ENCODE results near the gene ABCF3.

The ABCF3 gene

GRCh38 chr3:184186184-184186901 is at the start of gene ABCF3:
Gene ABCF3, plus strand, starts transcription at chr3:184186199. Its CDS starts 9 bp downstream, at chr3:184186208.
- DNase-seq (ENCODE audit: low spot score) (no peak), ATAC-seq (ENCODE audit: low read depth) (peak; percentile 30)
- no peaks in the 10 kb centered on the region for H3K9me3 ChIP-seq (ENCODE audit: severe bottlenecking)
- peak within 1 kb of the TSS; percentile 61 for H3K27ac ChIP-seq (ENCODE audit: poor library complexity, severe bottlenecking)
- H3K4me3 ChIP-seq (ENCODE audit: severe bottlenecking): peak within 1 kb of the TSS; percentile 76
- no peaks in the 10 kb centered on the region for H3K27me3 ChIP-seq (ENCODE audit: insufficient read depth, poor library complexity, severe bottlenecking)
- no peak for TF ChIP-seq CTCF (IDR thresholded peaks at IDR 0.05; ENCODE audit: poor library complexity, severe bottlenecking)
- peaks cover 3% of the 10 kb centered on the region for H3K4me1 ChIP-seq (ENCODE audit: insufficient read depth, poor library complexity, severe bottlenecking)
- peaks cover 72% of the 10 kb centered on the region for H3K36me3 ChIP-seq (ENCODE audit: low read depth)

GRCh38 chr3:184140436-184140835 is 45.6 kb upstream of the ABCF3 start:
- H3K27ac ChIP-seq (ENCODE audit: poor library complexity, severe bottlenecking): no peak overlapping the region
- no peaks in the 10 kb centered on the region for H3K4me1 ChIP-seq (ENCODE audit: insufficient read depth, poor library complexity, severe bottlenecking)
- TF ChIP-seq CTCF (IDR thresholded peaks at IDR 0.05; ENCODE audit: poor library complexity, severe bottlenecking): no peak
- ATAC-seq (ENCODE audit: low read depth) (no peak), DNase-seq (ENCODE audit: low spot score) (no peak)
- no peak overlapping the region for H3K4me3 ChIP-seq (ENCODE audit: severe bottlenecking)
- H3K36me3 ChIP-seq (ENCODE audit: low read depth): peaks cover 75% of the 10 kb centered on the region
- H3K9me3 ChIP-seq (ENCODE audit: severe bottlenecking): no peaks in the 10 kb centered on the region
- H3K27me3 ChIP-seq (ENCODE audit: insufficient read depth, poor library complexity, severe bottlenecking): no peaks in the 10 kb centered on the region

GRCh38 chr3:184142199-184142598 is 43.8 kb upstream of the ABCF3 start:
- ATAC-seq (ENCODE audit: low read depth): no peak

GRCh38 chr3:184143327-184143726 is 42.7 kb upstream of the ABCF3 start:
- TF ChIP-seq CTCF (IDR thresholded peaks at IDR 0.05; ENCODE audit: poor library complexity, severe bottlenecking): no peak
- Histone ChIP-seq H3K4me3 (ENCODE audit: severe bottlenecking) (no peak overlapping the region), H3K9me3 (ENCODE audit: severe bottlenecking) (no peaks in the 10 kb centered on the region), H3K27me3 (ENCODE audit: insufficient read depth, poor library complexity, severe bottlenecking) (no peaks in the 10 kb centered on the region), H3K4me1 (ENCODE audit: insufficient read depth, poor library complexity, severe bottlenecking) (no peaks in the 10 kb centered on the region), H3K27ac (ENCODE audit: poor library complexity, severe bottlenecking) (no peak overlapping the region), H3K36me3 (ENCODE audit: low read depth) (peaks cover 65% of the 10 kb centered on the region)
- DNase-seq (ENCODE audit: low spot score) (no peak), ATAC-seq (ENCODE audit: low read depth) (no peak)

More at GRCh38 chr3:184142199-184142598, 43.8 kb upstream of the ABCF3 start:
- Histone ChIP-seq H3K4me1 (ENCODE audit: insufficient read depth, poor library complexity, severe bottlenecking) (no peaks in the 10 kb centered on the region), H3K36me3 (ENCODE audit: low read depth) (peaks cover 70% of the 10 kb centered on the region), H3K4me3 (ENCODE audit: severe bottlenecking) (no peak overlapping the region), H3K9me3 (ENCODE audit: severe bottlenecking) (no peaks in the 10 kb centered on the region), H3K27ac (ENCODE audit: poor library complexity, severe bottlenecking) (no peak overlapping the region), H3K27me3 (ENCODE audit: insufficient read depth, poor library complexity, severe bottlenecking) (no peaks in the 10 kb centered on the region)
- TF ChIP-seq CTCF (IDR thresholded peaks at IDR 0.05; ENCODE audit: poor library complexity, severe bottlenecking): no peak
- no peak for DNase-seq (ENCODE audit: low spot score)

GRCh38 chr3:184144505-184144904 is 41.5 kb upstream of the ABCF3 start:
- ATAC-seq (ENCODE audit: low read depth): no peak

More at GRCh38 chr3:184144505-184144904, 41.5 kb upstream of the ABCF3 start:
- TF ChIP-seq CTCF (IDR thresholded peaks at IDR 0.05; ENCODE audit: poor library complexity, severe bottlenecking): no peak
- no peak for DNase-seq (ENCODE audit: low spot score)
- Histone ChIP-seq H3K27me3 (ENCODE audit: insufficient read depth, poor library complexity, severe bottlenecking) (no peaks in the 10 kb centered on the region), H3K4me1 (ENCODE audit: insufficient read depth, poor library complexity, severe bottlenecking) (no peaks in the 10 kb centered on the region), H3K27ac (ENCODE audit: poor library complexity, severe bottlenecking) (no peak overlapping the region), H3K9me3 (ENCODE audit: severe bottlenecking) (no peaks in the 10 kb centered on the region), H3K36me3 (ENCODE audit: low read depth) (peaks cover 58% of the 10 kb centered on the region), H3K4me3 (ENCODE audit: severe bottlenecking) (no peak overlapping the region)
